GM12878 (cell line): ENCODE data around the gene HSD3B1. TPM values are rescaled to one million over a fixed set of nuclear protein-coding genes. Genes with fewer than 3 reads are reported as not detected.
A peak's percentile ranks its signal among the peaks of the same experiment; 100 is the strongest.

Experiments used
- ATAC-seq: fragments of 200-7000 bp; cut with Tn5 transposase; 3 replicates; pipeline ENCODE4 v1.9.1; 2020; ENCODE audit warnings: mild to moderate bottlenecking, moderate library complexity
- BruUV-seq: library from RNA; stranded (reverse); fragments of 400-500 nt; replicated peaks from 2 replicates; lab custom pipeline; 2021; lab: Mats Ljungman, UMichigan
- CTCF ChIA-PET: fragments of 300-600 bp; sonication (Branson Sonifier 250); formaldehyde crosslinking; extraction: SDS; loops from one replicate; lab custom pipeline; 2021; ENCODE audit warnings: inconsistent platforms; lab: Yijun Ruan, JAX
- POLR2A ChIA-PET: fragments of 350-600 bp; formaldehyde crosslinking; extraction: SDS; loops from one replicate; lab custom pipeline; 2021; ENCODE audit warnings: inconsistent platforms; lab: Charles Lee
- RAD21 ChIA-PET: fragments of 300-600 bp; sonication (Branson Sonifier 250); formaldehyde crosslinking; loops from one replicate; lab custom pipeline; 2023; ENCODE audit warnings: antibody characterized with exemption; ENCODE audit not compliant: unreplicated experiment; lab: Charles Lee
- SMC1A ChIA-PET: fragments of 300-600 bp; sonication (Branson Sonifier 250); formaldehyde crosslinking; loops from one replicate; lab custom pipeline; 2023; ENCODE audit not compliant: unreplicated experiment, uncharacterized antibody; lab: Charles Lee
- DNase-seq: peaks from one replicate; pipeline ENCODE4 v3.0.0-alpha.2; 2011; ENCODE audit warnings: low read depth, low spot score
- FAIRE-seq: peaks from 3 replicates; lab custom pipeline; 2011; peaks lifted over from hg19 to GRCh38; lab: Jason Lieb, UNC
- H2AFZ ChIP-seq: 2 replicates; pipeline ENCODE4 v1.6.0; 2011; ENCODE audit warnings: low read depth, low read length, control low read depth; ENCODE audit not compliant: control insufficient read depth
- H3K27ac ChIP-seq: 2 replicates; pipeline ENCODE4 v1.5.1; 2011; ENCODE audit warnings: control low read depth; ENCODE audit not compliant: control insufficient read depth, insufficient read depth
- H3K27me3 ChIP-seq, 2 experiments: replicated peaks in 1 of 2; 2 replicates each; pipeline versions ENCODE4 v1.6.0 to v1.6.1; 2011; ENCODE audit warnings: low read length in 1 of 2; ENCODE audit not compliant: control insufficient read depth in 2 of 2, insufficient read depth in 2 of 2
- H3K36me3 ChIP-seq, 2 experiments: 2 replicates each; pipeline ENCODE4 v1.5.1; 2011; ENCODE audit warnings: low read length in 1 of 2; ENCODE audit not compliant: control insufficient read depth in 2 of 2, insufficient read depth in 2 of 2
- H3K4me1 ChIP-seq: 2 replicates; pipeline ENCODE4 v1.6.1; 2011; ENCODE audit warnings: mild to moderate bottlenecking, low read length, moderate library complexity, mixed read lengths; ENCODE audit not compliant: control insufficient read depth, insufficient read depth
- H3K4me2 ChIP-seq: 2 replicates; pipeline ENCODE4 v1.6.0; 2011; ENCODE audit warnings: control low read depth; ENCODE audit not compliant: control insufficient read depth, insufficient read depth
- H3K4me3 ChIP-seq: fragments of 200-600 bp; sonication (generic); 2 replicates; pipeline ENCODE4 v1.5.1; 2016
- H3K79me2 ChIP-seq: 2 replicates; pipeline ENCODE4 v1.6.0; 2011; ENCODE audit warnings: low read length; ENCODE audit not compliant: control insufficient read depth, insufficient read depth
- H3K9ac ChIP-seq: 2 replicates; pipeline ENCODE4 v1.8.0; 2011; ENCODE audit warnings: low read length, control low read depth, mixed read lengths; ENCODE audit not compliant: control insufficient read depth, insufficient read depth
- H3K9me3 ChIP-seq: replicated peaks from 3 replicates; pipeline ENCODE4 v1.5.1; 2011; ENCODE audit warnings: mild to moderate bottlenecking, low read length; ENCODE audit not compliant: control insufficient read depth, insufficient read depth
- H4K20me1 ChIP-seq: 2 replicates; pipeline ENCODE4 v1.6.0; 2011; ENCODE audit not compliant: control insufficient read depth, insufficient read depth
- EP300 ChIP-seq, 2 experiments: fragments of 150-350 bp in 1 of 2; IDR thresholded peaks; 2 replicates each; pipeline ENCODE4 v1.6.1; 2011 to 2012; ENCODE audit warnings: low read depth in 2 of 2, low read length in 2 of 2, borderline replicate concordance in 1 of 2, improper control_type of control experiment in 1 of 2, inconsistent platforms in 1 of 2; ENCODE audit not compliant: control insufficient read depth in 1 of 2
- IKZF2 ChIP-seq, 2 experiments: fragments of 450-650 bp; IDR thresholded peaks; 2 replicates each; pipeline ENCODE4 v1.6.1; 2017; ENCODE audit warnings: mild to moderate bottlenecking in 2 of 2, moderate library complexity in 2 of 2
- IRF4 ChIP-seq: IDR thresholded peaks from 2 replicates; pipeline ENCODE4 v1.6.1; 2011; ENCODE audit warnings: low read depth, low read length
- MEF2A ChIP-seq: IDR thresholded peaks from 2 replicates; pipeline ENCODE4 v1.6.1; 2011; ENCODE audit warnings: low read depth, mild to moderate bottlenecking, low read length, moderate library complexity; ENCODE audit not compliant: insufficient read depth
- NR2C1 ChIP-seq: fragments of 450-650 bp; IDR thresholded peaks from 2 replicates; pipeline ENCODE4 v1.6.1; 2017; ENCODE audit warnings: antibody characterized with exemption, mild to moderate bottlenecking, moderate library complexity
- RFX5 ChIP-seq: IDR thresholded peaks from 2 replicates; pipeline ENCODE4 v1.6.1; 2011; ENCODE audit warnings: low read depth, low read length, improper control_type of control experiment
- SPI1 ChIP-seq: IDR thresholded peaks from 2 replicates; pipeline ENCODE4 v1.6.1; 2011; ENCODE audit warnings: low read depth, mild to moderate bottlenecking, low read length, moderate library complexity, borderline replicate concordance; ENCODE audit not compliant: insufficient read depth
- SUZ12 ChIP-seq: fragments of 200-600 bp; sonication (generic); IDR thresholded peaks from one replicate; pipeline ENCODE4 v1.6.1; 2018; ENCODE audit warnings: antibody characterized with exemption, mild to moderate bottlenecking; ENCODE audit not compliant: unreplicated experiment
- ZNF622 ChIP-seq: fragments of 450-650 bp; IDR thresholded peaks from 2 replicates; pipeline ENCODE4 v1.6.1; 2017; ENCODE audit warnings: mild to moderate bottlenecking, inconsistent platforms
- ZSCAN29 ChIP-seq: fragments of 450-650 bp; IDR thresholded peaks from 2 replicates; pipeline ENCODE4 v1.6.1; 2017; ENCODE audit warnings: mild to moderate bottlenecking, moderate library complexity
- WGBS: methylation state at CpG from one replicate; pipeline ENCODE4 v1.1.6; 2016; ENCODE audit warnings: low lambda C conversion rate; ENCODE audit not compliant: insufficient replicate concordance, insufficient coverage; ENCODE audit errors: missing lambda C conversion rate; 5-methylcytosine and 5-hydroxymethylcytosine counted together
- in situ Hi-C: fragments of 300-500 bp; cut with MboI; formaldehyde crosslinking; loops from 9 replicates; pipeline ENCODE4 v1.14.3; 2018; ENCODE audit warnings: mixed read lengths
- intact Hi-C: fragments of 100-400 bp; cut with micrococcal nuclease; formaldehyde crosslinking; loops from one replicate; pipeline ENCODE4 v1.14.2; 2022; ENCODE audit not compliant: unreplicated experiment
- polyA plus RNA-seq, 11 experiments: library from polyadenylated mRNA; depleted of rRNA in 4 of 11; unstranded in 6 of 11; stranded (reverse) in 5 of 11; fragments of >200 nt; fragmentation: Nextera tagmentation in 4 of 11; fragmentation: Illumina TruSeq in 1 of 11; extraction: Ambion mirVana in 4 of 11; extraction: Trizol in 1 of 11; gene quantifications; 1 replicate in 1 of 11; 2 replicates in 10 of 11; pipeline versions ENCODE4 v1.2.1 to v1.2.3, GENCODE V29; 2011 to 2016; ENCODE audit warnings: inconsistent platforms in 2 of 11, missing spikeins in 2 of 11, low read depth in 1 of 11
- total RNA-seq, 4 experiments: library from RNA; depleted of rRNA in 3 of 4; stranded (reverse); fragments of >200 nt in 3 of 4; fragmentation: Illumina TruSeq in 1 of 4; extraction: Trizol in 1 of 4; gene quantifications; 2 replicates each; pipeline versions ENCODE4 v1.2.1 to v1.2.3, GENCODE V29; 2013 to 2021

HSD3B1 gene
- total and polyA plus RNA-seq, 10 of the 15 experiments (the other 5 are each of a cell fraction or from before 2014, with no cell fraction given) = not detected

GRCh38 chr1:119462964-119463363 is 44.0 kb upstream of the HSD3B1 start (continued):
- TF ChIP-seq SPI1 (no peak), SUZ12 (no peak), EP300 (IDR thresholded peaks at IDR 0.05; ENCODE audit: borderline replicate concordance in 1 of 2, control insufficient read depth in 1 of 2, low read depth in 2 of 2, low read length in 2 of 2) (no peak), NR2C1 (no peak), IRF4 (no peak), ZSCAN29 (no peak), ZNF622 (no peak), IKZF2 (IDR thresholded peaks at IDR 0.05) (no peak)

GRCh38 chr1:119463569-119463968 is 43.4 kb upstream of the HSD3B1 start:
- no TSS peak for BruUV-seq
- Histone ChIP-seq H4K20me1 (no peaks in the 10 kb centered on the region), H3K27me3 (no peaks in the 10 kb centered on the region), H3K79me2 (no peaks in the 10 kb centered on the region), H3K9ac (no peak overlapping the region), H3K27ac (no peak overlapping the region), H3K4me2 (no peak overlapping the region), H3K4me1 (no peaks in the 10 kb centered on the region), H3K4me3 (no peak overlapping the region), H3K36me3 (no peaks in the 10 kb centered on the region), H2AFZ (no peak overlapping the region), H3K9me3 (no peaks in the 10 kb centered on the region)
- DNase-seq (no peak), FAIRE-seq (peak; percentile 57), ATAC-seq (no peak; the same call in 2 of the 3 replicates)
- RAD21 ChIA-PET = no interaction called here
- CTCF ChIA-PET = no interaction called here
- in situ Hi-C loops (no loop called here), intact Hi-C loops (no loop called here)
- SMC1A ChIA-PET = interaction anchor here (1.4 kb wide), 1 partner anchor 91 kb away, joined by 4 read pairs; no protein-coding TSS in a partner anchor
- POLR2A ChIA-PET = no interaction called here
- WGBS = 17% methylated on average over 2 of the region's 2 CpGs
- peak; percentile 68; the same call in 1 of the 2 replicates for TF ChIP-seq RFX5
- no peak for TF ChIP-seq MEF2A
